ENCODE measurements around the gene CDKL5. TPM values are rescaled to one million over a fixed set of nuclear protein-coding genes. Genes with fewer than 3 reads are reported as not detected.

Gene CDKL5
- total RNA-seq, 2 experiments from 2014 or later = 1.1 to 1.5 TPM

GRCh38 chrX:18394477-18394876 lies 30.9 kb upstream of the CDKL5 start:
- Mint-ChIP-seq H3K36me3 (ENCODE audit: low read depth) (no peaks in the 10 kb centered on the region), H3K27ac (no peak overlapping the region), H3K4me1 (ENCODE audit: low read depth) (no peaks in the 10 kb centered on the region), H3K4me3 (no peak overlapping the region), H3K27me3 (no peaks in the 10 kb centered on the region), H3K9me3 (no peaks in the 10 kb centered on the region)
- ChIA-PET POLR2A (no interaction called here), CTCF (no interaction called here)
- no peak for DNase-seq
- TF ChIP-seq CTCF (IDR thresholded peaks at IDR 0.05) = no peak
- intact Hi-C loops (cut with micrococcal nuclease) = no loop called here
- ATAC-seq = no peak

GRCh38 chrX:18401848-18402213 lies 23.6 kb upstream of the CDKL5 start:
- no peaks in the 10 kb centered on the region for H3K36me3 Mint-ChIP-seq (ENCODE audit: low read depth)
- DNase-seq (no peak), ATAC-seq (no peak)
- no peaks in the 10 kb centered on the region for H3K4me1 Mint-ChIP-seq (ENCODE audit: low read depth)
- no peak overlapping the region for H3K4me3 Mint-ChIP-seq
- ChIA-PET POLR2A (no interaction called here), CTCF (no interaction called here)
- no peaks in the 10 kb centered on the region for H3K9me3 Mint-ChIP-seq
- H3K27me3 Mint-ChIP-seq = no peaks in the 10 kb centered on the region
- TF ChIP-seq CTCF (IDR thresholded peaks at IDR 0.05) = no peak
- H3K27ac Mint-ChIP-seq = no peak overlapping the region
- intact Hi-C loops (cut with micrococcal nuclease) = no loop called here

GRCh38 chrX:18406531-18407266 lies 18.7 kb upstream of the CDKL5 start:
- ATAC-seq (no peak), DNase-seq (no peak)
- Mint-ChIP-seq H3K27ac (no peak overlapping the region), H3K4me1 (ENCODE audit: low read depth) (no peaks in the 10 kb centered on the region), H3K4me3 (no peak overlapping the region), H3K36me3 (ENCODE audit: low read depth) (no peaks in the 10 kb centered on the region), H3K27me3 (no peaks in the 10 kb centered on the region), H3K9me3 (no peaks in the 10 kb centered on the region)
- ChIA-PET POLR2A (no interaction called here), CTCF (no interaction called here)
- TF ChIP-seq CTCF (IDR thresholded peaks at IDR 0.05) = no peak
- intact Hi-C loops (cut with micrococcal nuclease) = no loop called here

GRCh38 chrX:18410038-18410437 lies 15.4 kb upstream of the CDKL5 start:
- H3K27ac Mint-ChIP-seq = no peak overlapping the region
- no peak overlapping the region for H3K4me3 Mint-ChIP-seq
- ATAC-seq (no peak), DNase-seq (peak; percentile 4)
- intact Hi-C loops (cut with micrococcal nuclease) = no loop called here
- POLR2A ChIA-PET = no interaction called here
- H3K4me1 Mint-ChIP-seq (ENCODE audit: low read depth) = no peaks in the 10 kb centered on the region
- H3K9me3 Mint-ChIP-seq = no peaks in the 10 kb centered on the region
- no peaks in the 10 kb centered on the region for H3K27me3 Mint-ChIP-seq
- CTCF ChIA-PET = no interaction called here
- no peak for TF ChIP-seq CTCF (IDR thresholded peaks at IDR 0.05)
- no peaks in the 10 kb centered on the region for H3K36me3 Mint-ChIP-seq (ENCODE audit: low read depth)

- no peaks in the 10 kb centered on the region for H3K27me3 Mint-ChIP-seq
- no peak for TF ChIP-seq CTCF (IDR thresholded peaks at IDR 0.05)
- H3K4me1 Mint-ChIP-seq (ENCODE audit: low read depth) = no peaks in the 10 kb centered on the region
- ChIA-PET CTCF (no interaction called here), POLR2A (no interaction called here)
- H3K9me3 Mint-ChIP-seq = no peaks in the 10 kb centered on the region
- no peak overlapping the region for H3K4me3 Mint-ChIP-seq
- intact Hi-C loops (cut with micrococcal nuclease) = no loop called here
- no peak for ATAC-seq
- no peak overlapping the region for H3K27ac Mint-ChIP-seq
- no peaks in the 10 kb centered on the region for H3K36me3 Mint-ChIP-seq (ENCODE audit: low read depth)
- no peak for DNase-seq
Observed at GRCh38 chrX:18415386-18415785, 10.0 kb upstream of the CDKL5 start.
